A549 (cell line): ENCODE measurements around the gene PSMD6. TPM values are rescaled to one million over a fixed set of nuclear protein-coding genes. Genes with fewer than 3 reads are reported as not detected.

ENCODE experiments used
- CBX8 ChIP-seq: fragments of 200-600 bp; sonication (generic); IDR thresholded peaks from 2 replicates; pipeline ENCODE4 v1.6.1; 2016
- CEBPB ChIP-seq, 2 experiments: fragments of >200 bp in 1 of 2; sonication (Bioruptor Twin) in 1 of 2; formaldehyde crosslinking in 1 of 2; IDR thresholded peaks; 2 replicates each; pipeline ENCODE4 v1.6.1; 2012 to 2016
- CHD2 ChIP-seq: fragments of 150-350 bp; IDR thresholded peaks from 2 replicates; pipeline ENCODE4 v1.6.1; 2014; ENCODE audit warnings: low read length; ENCODE audit not compliant: partially characterized antibody
- CHD4 ChIP-seq: fragments of 200-600 bp; sonication (generic); IDR thresholded peaks from 2 replicates; pipeline ENCODE4 v1.6.1; 2016; ENCODE audit warnings: antibody characterized with exemption, mild to moderate bottlenecking, borderline replicate concordance
- EHMT2 ChIP-seq: fragments of 200-600 bp; sonication (generic); IDR thresholded peaks from 2 replicates; pipeline ENCODE4 v1.6.1; 2016; ENCODE audit warnings: antibody characterized with exemption, low read depth, mild to moderate bottlenecking, moderate library complexity
- EP300 ChIP-seq, 2 experiments: fragments of >200 bp; sonication (Bioruptor Twin); formaldehyde crosslinking; IDR thresholded peaks; 2 replicates in 1 of 2; 3 replicates in 1 of 2; pipeline ENCODE4 v1.6.1; 2016 to 2017
- ESRRA ChIP-seq: fragments of 150-350 bp; IDR thresholded peaks from 2 replicates; pipeline ENCODE4 v1.6.1; 2014; ENCODE audit warnings: mild to moderate bottlenecking, low read length, borderline replicate concordance
- FOSL2 ChIP-seq, 2 experiments: fragments of 450-650 bp in 1 of 2; fragments of >200 bp in 1 of 2; sonication (Bioruptor Twin) in 1 of 2; formaldehyde crosslinking; IDR thresholded peaks; 2 replicates each; pipeline versions ENCODE4 v1.5.0 to v1.6.1; 2016 to 2020; ENCODE audit warnings: mild to moderate bottlenecking in 1 of 2, moderate library complexity in 1 of 2
- FOXS1 ChIP-seq: fragments of 250-450 bp; sonication (Bioruptor Pico); IDR thresholded peaks from 2 replicates; pipeline ENCODE4 v1.5.0; 2020; ENCODE audit warnings: mild to moderate bottlenecking, moderate library complexity
- GATA3 ChIP-seq: IDR thresholded peaks from 2 replicates; pipeline ENCODE4 v1.6.1; 2012; ENCODE audit warnings: borderline replicate concordance
- HDAC2 ChIP-seq: fragments of 200-600 bp; sonication (generic); IDR thresholded peaks from 2 replicates; pipeline ENCODE4 v1.6.1; 2016
- HOXA7 ChIP-seq: fragments of 250-450 bp; sonication (Bioruptor Pico); IDR thresholded peaks from 2 replicates; pipeline ENCODE4 v1.5.0; 2020; ENCODE audit warnings: mild to moderate bottlenecking, moderate library complexity
- HOXB13 ChIP-seq: fragments of 250-450 bp; sonication (Bioruptor Pico); IDR thresholded peaks from 2 replicates; pipeline ENCODE4 v1.5.0; 2020; ENCODE audit warnings: low read depth, mild to moderate bottlenecking, moderate library complexity
- JUN ChIP-seq, 2 experiments: fragments of >200 bp; sonication (Bioruptor Twin); formaldehyde crosslinking; IDR thresholded peaks; 2 replicates in 1 of 2; 3 replicates in 1 of 2; pipeline ENCODE4 v1.6.1; 2016 to 2017
- JUNB ChIP-seq: fragments of >200 bp; sonication (Bioruptor Twin); formaldehyde crosslinking; IDR thresholded peaks from 2 replicates; pipeline ENCODE4 v1.6.1; 2016
- KDM1A ChIP-seq: fragments of 200-600 bp; sonication (generic); IDR thresholded peaks from 2 replicates; pipeline ENCODE4 v1.6.1; 2016; ENCODE audit warnings: low read depth, mild to moderate bottlenecking
- MAFK ChIP-seq: fragments of 450-650 bp; IDR thresholded peaks from 2 replicates; pipeline ENCODE4 v1.6.1; 2014; ENCODE audit not compliant: partially characterized antibody
- MYC ChIP-seq: IDR thresholded peaks from 2 replicates; pipeline ENCODE4 v1.6.1; 2012; ENCODE audit warnings: mild to moderate bottlenecking, inconsistent platforms, low read length, improper control_type of control experiment, borderline replicate concordance
- NFE2L2 ChIP-seq: fragments of 150-350 bp; conservative IDR thresholded peaks from 2 replicates; pipeline ENCODE4 v1.6.1; 2014; ENCODE audit warnings: low read length
- NPAS2 ChIP-seq: fragments of 250-450 bp; sonication (Bioruptor Pico); IDR thresholded peaks from 2 replicates; pipeline ENCODE4 v1.8.0; 2022; ENCODE audit warnings: mild to moderate bottlenecking, moderate library complexity, borderline replicate concordance
- NR3C1 ChIP-seq: fragments of >200 bp; sonication (Bioruptor Twin); formaldehyde crosslinking; IDR thresholded peaks from 3 replicates; pipeline ENCODE4 v1.6.1; 2017
- POLR2A ChIP-seq: IDR thresholded peaks from 2 replicates; pipeline ENCODE4 v1.6.1; 2012; ENCODE audit warnings: mild to moderate bottlenecking, low read length
- POLR2AphosphoS2 ChIP-seq: conservative IDR thresholded peaks from 2 replicates; pipeline ENCODE4 v1.6.1; 2012; ENCODE audit warnings: low read length, improper control_type of control experiment, inconsistent platforms
- RAD21 ChIP-seq, 2 experiments: fragments of >200 bp in 1 of 2; sonication (Bioruptor Twin) in 1 of 2; formaldehyde crosslinking in 1 of 2; IDR thresholded peaks in 1 of 2; conservative IDR thresholded peaks in 1 of 2; 2 replicates in 1 of 2; 3 replicates in 1 of 2; pipeline ENCODE4 v1.6.1; 2012 to 2018; ENCODE audit warnings: inconsistent platforms in 1 of 2
- RFX5 ChIP-seq: fragments of 450-650 bp; IDR thresholded peaks from 2 replicates; pipeline ENCODE4 v1.7.1; 2014; ENCODE audit warnings: antibody characterized with exemption, mild to moderate bottlenecking, moderate library complexity
- RNF2 ChIP-seq: fragments of 200-600 bp; sonication (generic); IDR thresholded peaks from 2 replicates; pipeline ENCODE4 v1.6.1; 2016; ENCODE audit warnings: low read depth, mild to moderate bottlenecking, antibody characterized with exemption, moderate library complexity, borderline replicate concordance
- SREBF2 ChIP-seq: fragments of 450-650 bp; IDR thresholded peaks from 2 replicates; pipeline ENCODE4 v1.6.1; 2014; ENCODE audit warnings: mild to moderate bottlenecking, moderate library complexity
- TP53 ChIP-seq: fragments of 250-450 bp; sonication (Bioruptor Pico); IDR thresholded peaks from 2 replicates; pipeline ENCODE4 v1.5.0; 2021; ENCODE audit warnings: mild to moderate bottlenecking, moderate library complexity
- ZC3H11A ChIP-seq: fragments of 450-650 bp; IDR thresholded peaks from 2 replicates; pipeline ENCODE4 v1.6.1; 2014; ENCODE audit warnings: antibody characterized with exemption, mild to moderate bottlenecking
- ZFP36 ChIP-seq: fragments of 450-650 bp; IDR thresholded peaks from 2 replicates; pipeline ENCODE4 v1.6.1; 2014; ENCODE audit warnings: borderline replicate concordance; ENCODE audit not compliant: partially characterized antibody
- ZNF302 ChIP-seq: fragments of 250-450 bp; sonication (Bioruptor Pico); IDR thresholded peaks from 2 replicates; pipeline ENCODE4 v1.9.0; 2021; ENCODE audit warnings: inconsistent platforms, mild to moderate bottlenecking, moderate library complexity
- ZSCAN20 ChIP-seq: fragments of 250-450 bp; sonication (Bioruptor Pico); IDR thresholded peaks from 2 replicates; pipeline ENCODE4 v1.8.0; 2022; ENCODE audit warnings: mild to moderate bottlenecking, moderate library complexity
- polyA plus RNA-seq, 4 experiments: library from polyadenylated mRNA; depleted of rRNA in 3 of 4; stranded (reverse); fragments of >200 nt; fragmentation: RNase III in 1 of 4; extraction: RNeasy Plus Mini Kit Qiagen cat#74134 plus additional on column Dnase treatment in 1 of 4; gene quantifications; 2 replicates in 3 of 4; 3 replicates in 1 of 4; pipeline ENCODE4 v1.2.3, GENCODE V29; 2011 to 2017
- TF ChIP-seq, protein P1 (sequence below): fragments of >200 bp; sonication (Bioruptor Twin); formaldehyde crosslinking; IDR thresholded peaks from 2 replicates; pipeline ENCODE4 v1.6.1; 2016
- TF ChIP-seq, protein P2 (sequence below): IDR thresholded peaks from 2 replicates; pipeline ENCODE4 v1.6.1; 2012
- TF ChIP-seq, protein P3 (sequence below): fragments of >200 bp; sonication (Bioruptor Twin); formaldehyde crosslinking; IDR thresholded peaks from 3 replicates; pipeline ENCODE4 v1.5.1; 2016
- TF ChIP-seq, protein P4 (sequence below): fragments of 250-450 bp; sonication (Bioruptor Pico); IDR thresholded peaks from 2 replicates; pipeline ENCODE4 v1.5.0; 2020; ENCODE audit warnings: low read depth, mild to moderate bottlenecking, moderate library complexity
- TF ChIP-seq, protein P5 (sequence below): IDR thresholded peaks from 2 replicates; pipeline ENCODE4 v1.6.1; 2012

Gene PSMD6
- polyA plus RNA-seq, 2 of the 4 experiments (the other 2 are of a cell fraction), result 76.8 to 117 TPM

DNA sequence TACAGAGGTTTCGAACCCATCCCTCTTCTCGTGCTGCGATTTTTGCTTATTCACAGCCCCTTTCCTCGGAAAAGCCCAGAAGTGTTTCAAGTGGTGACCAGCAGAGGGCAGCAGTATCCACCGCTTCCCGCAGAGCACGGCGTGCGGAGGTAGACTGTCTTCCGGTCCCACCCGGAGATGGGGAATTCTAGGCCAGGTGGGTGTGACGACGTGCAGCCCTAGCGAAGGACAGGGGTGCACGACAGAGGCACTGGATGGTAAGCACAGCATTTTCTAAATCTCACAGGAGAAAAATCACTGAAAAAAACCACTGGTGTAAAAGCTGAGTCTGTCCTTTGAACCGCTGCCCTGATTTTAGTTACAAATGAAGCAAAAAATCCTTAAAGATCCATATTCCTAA is 7.4 kb upstream of the PSMD6 start (continued):
- peak; percentile 96 to 97 for TF ChIP-seq RAD21 (conservative IDR thresholded peaks at IDR 0.05 in 1 of 2, IDR thresholded peaks at IDR 0.05 in 1 of 2)
- no peak for TF ChIP-seq CHD4
- TF ChIP-seq, protein P1, sequence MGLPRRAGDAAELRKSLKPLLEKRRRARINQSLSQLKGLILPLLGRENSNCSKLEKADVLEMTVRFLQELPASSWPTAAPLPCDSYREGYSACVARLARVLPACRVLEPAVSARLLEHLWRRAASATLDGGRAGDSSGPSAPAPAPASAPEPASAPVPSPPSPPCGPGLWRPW, result no peak
- TF ChIP-seq GATA3, result no peak
- no peak for TF ChIP-seq SREBF2
- TF ChIP-seq RFX5, result no peak
- no peak for TF ChIP-seq HOXA7 (CRISPR knock-in tag)
- no peak for TF ChIP-seq JUNB
- no peak for TF ChIP-seq FOSL2 (IDR thresholded peaks at IDR 0.05)
- 0 out of 2 replicates have a peak, but pooled peaks have one; percentile 2 for TF ChIP-seq FOSL2 (CRISPR knock-in tag; IDR thresholded peaks at IDR 0.05)
- TF ChIP-seq CBX8, result no peak
- TF ChIP-seq POLR2AphosphoS2, result no peak
- no peak for TF ChIP-seq ZNF302 (CRISPR knock-in tag)
- no peak for TF ChIP-seq ZC3H11A
- 0 out of 2 replicates have a peak, but pooled peaks have one; percentile 31 for TF ChIP-seq MYC
- no peak for TF ChIP-seq RNF2
- TF ChIP-seq ZSCAN20 (CRISPR knock-in tag), result no peak
- TF ChIP-seq KDM1A, result no peak
- no peak for TF ChIP-seq ESRRA
- TF ChIP-seq EP300 (IDR thresholded peaks at IDR 0.05), result 0 out of 5 replicates have a peak, but pooled peaks of 1 of the 2 experiments have one; percentile 21
- TF ChIP-seq NPAS2 (CRISPR knock-in tag), result no peak
- TF ChIP-seq, protein P2, sequence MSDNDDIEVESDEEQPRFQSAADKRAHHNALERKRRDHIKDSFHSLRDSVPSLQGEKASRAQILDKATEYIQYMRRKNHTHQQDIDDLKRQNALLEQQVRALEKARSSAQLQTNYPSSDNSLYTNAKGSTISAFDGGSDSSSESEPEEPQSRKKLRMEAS, result peak; percentile 91
- no peak for TF ChIP-seq NFE2L2
- no peak for TF ChIP-seq ZFP36
- TF ChIP-seq EHMT2, result no peak
- TF ChIP-seq NR3C1, result no peak
- no peak for TF ChIP-seq HDAC2
- TF ChIP-seq POLR2A, result no peak
- TF ChIP-seq CEBPB (IDR thresholded peaks at IDR 0.05), result no peak
- TF ChIP-seq, protein P3, sequence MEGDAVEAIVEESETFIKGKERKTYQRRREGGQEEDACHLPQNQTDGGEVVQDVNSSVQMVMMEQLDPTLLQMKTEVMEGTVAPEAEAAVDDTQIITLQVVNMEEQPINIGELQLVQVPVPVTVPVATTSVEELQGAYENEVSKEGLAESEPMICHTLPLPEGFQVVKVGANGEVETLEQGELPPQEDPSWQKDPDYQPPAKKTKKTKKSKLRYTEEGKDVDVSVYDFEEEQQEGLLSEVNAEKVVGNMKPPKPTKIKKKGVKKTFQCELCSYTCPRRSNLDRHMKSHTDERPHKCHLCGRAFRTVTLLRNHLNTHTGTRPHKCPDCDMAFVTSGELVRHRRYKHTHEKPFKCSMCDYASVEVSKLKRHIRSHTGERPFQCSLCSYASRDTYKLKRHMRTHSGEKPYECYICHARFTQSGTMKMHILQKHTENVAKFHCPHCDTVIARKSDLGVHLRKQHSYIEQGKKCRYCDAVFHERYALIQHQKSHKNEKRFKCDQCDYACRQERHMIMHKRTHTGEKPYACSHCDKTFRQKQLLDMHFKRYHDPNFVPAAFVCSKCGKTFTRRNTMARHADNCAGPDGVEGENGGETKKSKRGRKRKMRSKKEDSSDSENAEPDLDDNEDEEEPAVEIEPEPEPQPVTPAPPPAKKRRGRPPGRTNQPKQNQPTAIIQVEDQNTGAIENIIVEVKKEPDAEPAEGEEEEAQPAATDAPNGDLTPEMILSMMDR, result peak; percentile 74
- TF ChIP-seq, protein P4, sequence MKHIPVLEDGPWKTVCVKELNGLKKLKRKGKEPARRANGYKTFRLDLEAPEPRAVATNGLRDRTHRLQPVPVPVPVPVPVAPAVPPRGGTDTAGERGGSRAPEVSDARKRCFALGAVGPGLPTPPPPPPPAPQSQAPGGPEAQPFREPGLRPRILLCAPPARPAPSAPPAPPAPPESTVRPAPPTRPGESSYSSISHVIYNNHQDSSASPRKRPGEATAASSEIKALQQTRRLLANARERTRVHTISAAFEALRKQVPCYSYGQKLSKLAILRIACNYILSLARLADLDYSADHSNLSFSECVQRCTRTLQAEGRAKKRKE (CRISPR knock-in tag), result no peak
- no peak for TF ChIP-seq FOXS1 (CRISPR knock-in tag)
- TF ChIP-seq TP53 (CRISPR knock-in tag), result no peak
- peak in 1 of 2 experiments; percentile 51; a peak in 1 of 5 replicates for TF ChIP-seq JUN (IDR thresholded peaks at IDR 0.05)
- 0 out of 2 replicates have a peak, but pooled peaks have one; percentile 44 for TF ChIP-seq HOXB13 (CRISPR knock-in tag)
- no peak for TF ChIP-seq CHD2
- TF ChIP-seq MAFK, result peak; percentile 37
- TF ChIP-seq, protein P5, sequence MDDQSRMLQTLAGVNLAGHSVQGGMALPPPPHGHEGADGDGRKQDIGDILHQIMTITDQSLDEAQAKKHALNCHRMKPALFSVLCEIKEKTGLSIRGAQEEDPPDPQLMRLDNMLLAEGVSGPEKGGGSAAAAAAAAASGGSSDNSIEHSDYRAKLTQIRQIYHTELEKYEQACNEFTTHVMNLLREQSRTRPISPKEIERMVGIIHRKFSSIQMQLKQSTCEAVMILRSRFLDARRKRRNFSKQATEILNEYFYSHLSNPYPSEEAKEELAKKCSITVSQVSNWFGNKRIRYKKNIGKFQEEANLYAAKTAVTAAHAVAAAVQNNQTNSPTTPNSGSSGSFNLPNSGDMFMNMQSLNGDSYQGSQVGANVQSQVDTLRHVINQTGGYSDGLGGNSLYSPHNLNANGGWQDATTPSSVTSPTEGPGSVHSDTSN, result no peak
